Measurements from ENCODE around the gene FNBP1. TPM values are rescaled to one million over a fixed set of nuclear protein-coding genes. Genes with fewer than 3 reads are reported as not detected.

FNBP1 gene
- total and polyA plus RNA-seq, 2 of the 8 experiments (the other 6 are each of a cell fraction or from before 2014, with no cell fraction given), result 7.2 to 40.9 TPM

GRCh38 chr9:129934041-129934591 lies 108.9 kb downstream of the FNBP1 start:
- 89% methylated on average over 4 of the region's 4 CpGs; no CpG with 5 or more reads in 1 of the 2 experiments for WGBS, 2 experiments (ENCODE audit: extremely low coverage in 1 of 2, insufficient coverage in 1 of 2, insufficient read length in 1 of 2, insufficient replicate concordance in 2 of 2, low coverage in 1 of 2, low lambda C conversion rate in 2 of 2, missing lambda C conversion rate in 1 of 2)
- CTCF ChIA-PET (ENCODE audit: partially characterized antibody), result interaction anchor here (1.4 to 1.5 kb wide), 2 partner anchors 10 to 11 kb away, joined by 3 read pairs; no protein-coding TSS in a partner anchor
- POLR2A ChIA-PET (ENCODE audit: partially characterized antibody), result no interaction called here
- no peak overlapping the region for H2BK5ac ChIP-seq (ENCODE audit: low read depth, low read length)
- H3K79me2 ChIP-seq (ENCODE audit: control insufficient read depth in 1 of 2, insufficient read depth in 2 of 2, low read length in 2 of 2), result no peaks in the 10 kb centered on the region
- no peak overlapping the region for H4K91ac ChIP-seq (replicated peaks; ENCODE audit: insufficient read length, low read length)
- H3K14ac ChIP-seq (ENCODE audit: insufficient read length), result no peak overlapping the region
- peaks cover 0 to 4% (median 1%) of the 10 kb centered on the region in 4 experiments; a peak in 3 of 7 replicates for H3K4me1 ChIP-seq (replicated peaks in 1 of 4; ENCODE audit: control insufficient read depth in 3 of 4, insufficient read depth in 4 of 4, low read length in 3 of 4)
- no peak overlapping the region for H3K9ac ChIP-seq (replicated peaks in 1 of 4; ENCODE audit: extremely low read depth in 1 of 4, low read depth in 3 of 4, low read length in 3 of 4)
- no peak overlapping the region for H2AK5ac ChIP-seq (ENCODE audit: low read depth, low read length)
- H3K56ac ChIP-seq (replicated peaks; ENCODE audit: insufficient read length, low read depth, low read length), result no peak overlapping the region
- no peaks in the 10 kb centered on the region for H3K36me3 ChIP-seq (ENCODE audit: control insufficient read depth in 2 of 4, insufficient read depth in 4 of 4, low read length in 3 of 4)
- H2BK15ac ChIP-seq (ENCODE audit: low read length), result no peak overlapping the region
- H4K8ac ChIP-seq (ENCODE audit: extremely low read depth, insufficient read depth, low read length), result no peak overlapping the region
- H2BK120ac ChIP-seq (replicated peaks; ENCODE audit: low read depth, low read length), result no peak overlapping the region
- no peak overlapping the region for H2AFZ ChIP-seq (ENCODE audit: low read length)
- FAIRE-seq (no peak), DNase-seq (ENCODE audit: low read depth in 1 of 2, low spot score in 2 of 2) (no peak)
- H2BK20ac ChIP-seq (ENCODE audit: low read length), result no peak overlapping the region
- no peaks in the 10 kb centered on the region for H3K79me1 ChIP-seq (ENCODE audit: low read depth, low read length)
- no peaks in the 10 kb centered on the region for H3K27me3 ChIP-seq (replicated peaks in 1 of 4; ENCODE audit: control insufficient read depth in 3 of 4, extremely low read depth in 1 of 4, insufficient read depth in 3 of 4, low read length in 3 of 4)
- H3K18ac ChIP-seq (ENCODE audit: extremely low read depth, low read length), result no peak overlapping the region
- H3K4me2 ChIP-seq (ENCODE audit: insufficient read depth in 1 of 2, low read depth in 2 of 2, low read length in 2 of 2), result no peak overlapping the region
- H3K27ac ChIP-seq (ENCODE audit: low read depth, low read length), result no peak overlapping the region
- H3K4ac ChIP-seq (replicated peaks; ENCODE audit: insufficient read length, low read depth, low read length), result no peak overlapping the region
- no peak overlapping the region for H3K23ac ChIP-seq (ENCODE audit: insufficient read length)
- H3K9me3 ChIP-seq (ENCODE audit: insufficient read depth in 2 of 2, low read depth in 1 of 2, low read length in 1 of 2), result no peaks in the 10 kb centered on the region
- no peaks in the 10 kb centered on the region for H3K23me2 ChIP-seq (ENCODE audit: low read depth, low read length)
- TF ChIP-seq ZNF274 (IDR thresholded peaks at IDR 0.05; ENCODE audit: borderline replicate concordance, extremely low read depth, low read length) (no peak), KDM5A (IDR thresholded peaks at IDR 0.05; ENCODE audit: low read length) (no peak)
- H3K4me3 ChIP-seq (ENCODE audit: extremely low read depth in 1 of 4, insufficient read depth in 2 of 4, low read depth in 3 of 4, low read length in 4 of 4), result no peak overlapping the region
- H4K20me1 ChIP-seq (replicated peaks in 1 of 2; ENCODE audit: control insufficient read depth in 1 of 2, insufficient read depth in 2 of 2, low read length in 2 of 2), result no peaks in the 10 kb centered on the region
- H4K5ac ChIP-seq (ENCODE audit: insufficient read length, low read depth, low read length), result no peak overlapping the region
- H2BK12ac ChIP-seq (ENCODE audit: low read depth, low read length), result no peak overlapping the region
